H9 (cell line): ENCODE measurements around the gene ASPA. TPM values are rescaled to one million over a fixed set of nuclear protein-coding genes. Genes with fewer than 3 reads are reported as not detected.
A peak's percentile ranks its signal among the peaks of the same experiment; 100 is the strongest.

Source experiments
- DNase-seq: peaks from one replicate; pipeline ENCODE4 v3.0.0-alpha.2; 2017
- H2AFZ ChIP-seq: one replicate; pipeline ENCODE4 v1.6.1; 2013; ENCODE audit warnings: mild to moderate bottlenecking, low read length, control low read depth, moderate library complexity
- H2AK5ac ChIP-seq: 2 replicates; pipeline ENCODE4 v1.6.1; 2013; ENCODE audit warnings: low read length, control low read depth, mixed read lengths; ENCODE audit not compliant: insufficient read length
- H2BK120ac ChIP-seq: one replicate; pipeline ENCODE4 v1.6.1; 2013; ENCODE audit warnings: low read depth, mild to moderate bottlenecking, low read length, control low read depth, inconsistent platforms; ENCODE audit not compliant: poor library complexity, severe bottlenecking
- H2BK12ac ChIP-seq: 2 replicates; pipeline ENCODE4 v1.6.1; 2013; ENCODE audit warnings: low read length, control low read depth, mixed read lengths, low read depth; ENCODE audit not compliant: insufficient read length
- H2BK15ac ChIP-seq: 2 replicates; pipeline ENCODE4 v1.6.1; 2013; ENCODE audit warnings: low read depth, low read length, control low read depth
- H2BK20ac ChIP-seq: one replicate; pipeline ENCODE4 v1.6.1; 2013; ENCODE audit warnings: low read depth, mild to moderate bottlenecking, low read length, control low read depth, inconsistent platforms; ENCODE audit not compliant: poor library complexity, severe bottlenecking
- H2BK5ac ChIP-seq: 2 replicates; pipeline ENCODE4 v1.6.1; 2013; ENCODE audit warnings: low read length, control low read depth, mixed read lengths; ENCODE audit not compliant: insufficient read length
- H3K14ac ChIP-seq: 2 replicates; pipeline ENCODE4 v1.6.1; 2013; ENCODE audit warnings: low read length, control low read depth; ENCODE audit not compliant: insufficient read depth
- H3K18ac ChIP-seq: 2 replicates; pipeline ENCODE4 v1.6.1; 2013; ENCODE audit warnings: low read depth, mild to moderate bottlenecking, mixed read lengths, low read length, control low read depth; ENCODE audit not compliant: insufficient read length
- H3K23ac ChIP-seq: 2 replicates; pipeline ENCODE4 v1.6.1; 2013; ENCODE audit warnings: low read length, control low read depth, mixed read lengths, low read depth; ENCODE audit not compliant: insufficient read length
- H3K23me2 ChIP-seq: 2 replicates; pipeline ENCODE4 v1.6.1; 2013; ENCODE audit warnings: low read depth, mild to moderate bottlenecking, mixed read lengths, low read length, control low read depth; ENCODE audit not compliant: insufficient read length, poor library complexity, severe bottlenecking
- H3K27ac ChIP-seq: 2 replicates; pipeline ENCODE4 v1.5.1; 2013; ENCODE audit warnings: low read length, control low read depth, mixed read lengths, low read depth; ENCODE audit not compliant: insufficient read length
- H3K27me3 ChIP-seq: 2 replicates; pipeline ENCODE4 v1.6.1; 2013; ENCODE audit warnings: low read length, control low read depth, inconsistent platforms; ENCODE audit not compliant: insufficient read depth
- H3K4ac ChIP-seq: 2 replicates; pipeline ENCODE4 v1.6.1; 2013; ENCODE audit warnings: low read depth, mild to moderate bottlenecking, control low read depth, inconsistent platforms, low read length, moderate library complexity
- H3K4me1 ChIP-seq: 2 replicates; pipeline ENCODE4 v1.6.1; 2013; ENCODE audit warnings: low read length, control low read depth, inconsistent platforms; ENCODE audit not compliant: insufficient read depth
- H3K4me2 ChIP-seq: 2 replicates; pipeline ENCODE4 v1.6.1; 2013; ENCODE audit warnings: low read length, control low read depth, mixed read lengths; ENCODE audit not compliant: insufficient read length, insufficient read depth
- H3K56ac ChIP-seq: 2 replicates; pipeline ENCODE4 v1.6.1; 2013; ENCODE audit warnings: low read depth, mild to moderate bottlenecking, mixed read lengths, low read length, control low read depth; ENCODE audit not compliant: insufficient read length
- H3K79me1 ChIP-seq: 2 replicates; pipeline ENCODE4 v1.6.1; 2013; ENCODE audit warnings: low read depth, mild to moderate bottlenecking, moderate library complexity, low read length, control low read depth, inconsistent platforms; ENCODE audit not compliant: insufficient read depth, poor library complexity, severe bottlenecking
- H3K79me2 ChIP-seq: 2 replicates; pipeline ENCODE4 v1.6.1; 2013; ENCODE audit warnings: low read length, control low read depth, inconsistent platforms; ENCODE audit not compliant: insufficient read depth
- H3K9ac ChIP-seq: 2 replicates; pipeline ENCODE4 v1.6.1; 2013; ENCODE audit warnings: low read length, control low read depth, mixed read lengths; ENCODE audit not compliant: insufficient read length; ENCODE audit errors: extremely low read depth
- H3K9me3 ChIP-seq: one replicate; pipeline ENCODE4 v1.6.1; 2013; ENCODE audit warnings: low read depth, low read length, inconsistent platforms; ENCODE audit not compliant: control insufficient read depth
- H3T11ph ChIP-seq: one replicate; pipeline ENCODE4 v1.6.1; 2013; ENCODE audit warnings: mild to moderate bottlenecking, low read length, control low read depth, inconsistent platforms
- H4K20me1 ChIP-seq: one replicate; pipeline ENCODE4 v1.6.1; 2013; ENCODE audit not compliant: control insufficient read depth, insufficient read length, insufficient read depth
- H4K5ac ChIP-seq: 2 replicates; pipeline ENCODE4 v1.6.1; 2013; ENCODE audit warnings: low read depth, mild to moderate bottlenecking, mixed read lengths, low read length, control low read depth; ENCODE audit not compliant: insufficient read length
- H4K8ac ChIP-seq: replicated peaks from 2 replicates; pipeline ENCODE4 v1.6.1; 2013; ENCODE audit warnings: low read length, control low read depth, mixed read lengths, low read depth; ENCODE audit not compliant: insufficient read length
- H4K91ac ChIP-seq: 2 replicates; pipeline ENCODE4 v1.6.1; 2013; ENCODE audit warnings: low read depth, mild to moderate bottlenecking, moderate library complexity, mixed read lengths, low read length, control low read depth; ENCODE audit not compliant: insufficient read length
- H3K27ac Mint-ChIP-seq, 3 experiments: 2 replicates in 2 of 3; 3 replicates in 1 of 3; pipeline ENCODE4 v1.8.0; 2020 to 2021; ENCODE audit warnings: mixed read lengths in 3 of 3, mild to moderate bottlenecking in 1 of 3, moderate library complexity in 1 of 3
- H3K27me3 Mint-ChIP-seq: 2 replicates; pipeline ENCODE4 v1.8.0; 2021; ENCODE audit warnings: low read depth, mild to moderate bottlenecking, moderate library complexity, mixed read lengths
- H3K36me3 Mint-ChIP-seq, 3 experiments: 2 replicates in 2 of 3; 3 replicates in 1 of 3; pipeline ENCODE4 v1.8.0; 2020 to 2021; ENCODE audit warnings: low read depth in 3 of 3, mixed read lengths in 3 of 3; ENCODE audit not compliant: insufficient read depth in 1 of 3
- H3K4me1 Mint-ChIP-seq, 2 experiments: 2 replicates each; pipeline ENCODE4 v1.8.0; 2020; ENCODE audit warnings: mixed read lengths in 2 of 2
- H3K4me3 Mint-ChIP-seq, 2 experiments: 2 replicates in 1 of 2; 3 replicates in 1 of 2; pipeline ENCODE4 v1.8.0; 2020 to 2021; ENCODE audit warnings: mild to moderate bottlenecking in 2 of 2, mixed read lengths in 2 of 2, moderate library complexity in 1 of 2
- H3K9me3 Mint-ChIP-seq, 2 experiments: 2 replicates in 1 of 2; 3 replicates in 1 of 2; pipeline ENCODE4 v1.8.0; 2020; ENCODE audit warnings: mild to moderate bottlenecking in 2 of 2, mixed read lengths in 2 of 2, moderate library complexity in 1 of 2
- CTCF ChIP-seq: fragments of 200-600 bp; sonication (generic); conservative IDR thresholded peaks from 3 replicates; pipeline ENCODE4 v1.8.0; 2021; ENCODE audit warnings: antibody characterized with exemption, mild to moderate bottlenecking
- WGBS: extraction: QIAGEN DNeasy Blood & Tissue Kit; methylation state at CpG from one replicate; pipeline ENCODE4 v1.1.7; 2013; ENCODE audit warnings: missing lambda C conversion rate, low lambda C conversion rate, mixed read lengths; ENCODE audit not compliant: insufficient read length; ENCODE audit errors: extremely low coverage; 5-methylcytosine and 5-hydroxymethylcytosine counted together
- total RNA-seq: library from RNA; stranded (reverse); gene quantifications from 2 replicates; pipeline ENCODE4 v1.2.1, GENCODE V29; 2021

ASPA gene
- total RNA-seq, 1 experiment from 2014 or later, result not detected

GRCh38 chr17:3544365-3544764 lies 68.6 kb downstream of the ASPA start:
- Histone ChIP-seq H3K14ac (no peak overlapping the region), H2BK12ac (no peak overlapping the region), H3K9ac (no peak overlapping the region), H3T11ph (no peak overlapping the region), H2AK5ac (no peak overlapping the region), H2BK15ac (no peak overlapping the region), H4K20me1 (no peaks in the 10 kb centered on the region), H3K56ac (no peak overlapping the region), H3K23ac (no peak overlapping the region), H3K9me3 (no peaks in the 10 kb centered on the region), H2BK5ac (no peak overlapping the region), H2AFZ (no peak overlapping the region), H2BK120ac (no peak overlapping the region), H3K79me2 (no peaks in the 10 kb centered on the region), H3K4ac (no peak overlapping the region), H3K4me1 (no peaks in the 10 kb centered on the region), H3K23me2 (no peaks in the 10 kb centered on the region), H4K5ac (no peak overlapping the region), H4K8ac (no peak overlapping the region), H3K27ac (no peak overlapping the region), H2BK20ac (no peak overlapping the region), H3K79me1 (no peaks in the 10 kb centered on the region), H3K27me3 (no peaks in the 10 kb centered on the region), H3K18ac (no peak overlapping the region), H3K4me2 (no peak overlapping the region), H4K91ac (no peak overlapping the region)
- no CpG with 5 or more reads among the region's 5 CpGs for WGBS
- Mint-ChIP-seq H3K27ac (no peak overlapping the region), H3K4me1 (no peaks in the 10 kb centered on the region), H3K4me3 (no peak overlapping the region), H3K9me3 (peaks cover 0 to under 1% of the 10 kb centered on the region in 2 experiments; a peak in 2 of 5 replicates), H3K36me3 (peaks cover 0 to under 1% (median 0%) of the 10 kb centered on the region in 3 experiments; a peak in 1 of 7 replicates), H3K27me3 (peaks cover 2% of the 10 kb centered on the region)
- peak; percentile 25 for DNase-seq
- no peak for TF ChIP-seq CTCF
